OCI-LY3 (cell line): ENCODE results near the gene KDR.

Source experiments
- EZH2phosphoT487 ChIP-seq: fragments of 200-600 bp; shearing (Covaris generic); IDR thresholded peaks from 2 replicates; pipeline ENCODE4 v1.6.1; 2018; ENCODE audit warnings: antibody characterized with exemption, mixed run types, low read depth
- TF ChIP-seq, protein P1 (sequence below): fragments of 200-600, 300-600 bp; sonication (generic); IDR thresholded peaks from 2 replicates; pipeline ENCODE4 v1.5.1; 2014; ENCODE audit warnings: antibody characterized with exemption, low read length, low read depth

DNA sequence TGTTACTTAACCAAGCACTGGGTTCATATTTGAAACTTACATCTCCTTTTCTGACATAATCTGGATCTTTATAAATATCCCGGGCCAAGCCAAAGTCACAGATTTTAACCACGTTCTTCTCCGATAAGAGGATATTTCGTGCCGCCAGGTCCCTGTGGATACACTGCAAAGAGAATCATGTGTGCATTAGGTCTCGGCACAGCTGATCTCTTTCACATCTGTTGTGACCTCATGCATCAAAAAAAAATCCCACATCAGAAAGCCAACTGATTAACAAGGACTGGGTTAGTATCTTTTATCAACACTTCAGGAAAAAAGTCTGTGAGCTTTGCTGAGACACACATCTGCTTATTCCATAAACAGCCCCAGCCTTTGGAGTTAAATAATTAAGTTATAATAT is 35.5 kb downstream of the KDR start:
- TF ChIP-seq, protein P1, sequence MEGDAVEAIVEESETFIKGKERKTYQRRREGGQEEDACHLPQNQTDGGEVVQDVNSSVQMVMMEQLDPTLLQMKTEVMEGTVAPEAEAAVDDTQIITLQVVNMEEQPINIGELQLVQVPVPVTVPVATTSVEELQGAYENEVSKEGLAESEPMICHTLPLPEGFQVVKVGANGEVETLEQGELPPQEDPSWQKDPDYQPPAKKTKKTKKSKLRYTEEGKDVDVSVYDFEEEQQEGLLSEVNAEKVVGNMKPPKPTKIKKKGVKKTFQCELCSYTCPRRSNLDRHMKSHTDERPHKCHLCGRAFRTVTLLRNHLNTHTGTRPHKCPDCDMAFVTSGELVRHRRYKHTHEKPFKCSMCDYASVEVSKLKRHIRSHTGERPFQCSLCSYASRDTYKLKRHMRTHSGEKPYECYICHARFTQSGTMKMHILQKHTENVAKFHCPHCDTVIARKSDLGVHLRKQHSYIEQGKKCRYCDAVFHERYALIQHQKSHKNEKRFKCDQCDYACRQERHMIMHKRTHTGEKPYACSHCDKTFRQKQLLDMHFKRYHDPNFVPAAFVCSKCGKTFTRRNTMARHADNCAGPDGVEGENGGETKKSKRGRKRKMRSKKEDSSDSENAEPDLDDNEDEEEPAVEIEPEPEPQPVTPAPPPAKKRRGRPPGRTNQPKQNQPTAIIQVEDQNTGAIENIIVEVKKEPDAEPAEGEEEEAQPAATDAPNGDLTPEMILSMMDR = no peak
- no peak for TF ChIP-seq EZH2phosphoT487
